NCI-H460 (cell line): ENCODE data around the gene ADGRF4. TPM values are rescaled to one million over a fixed set of nuclear protein-coding genes. Genes with fewer than 3 reads are reported as not detected.
A peak's percentile ranks its signal among the peaks of the same experiment; 100 is the strongest.
"Not testable (repeated sequence)": the region's sequence is repeated elsewhere in the genome, so short reads cannot be mapped to it uniquely, and the experiment has no call there.

ENCODE experiments used
- DNase-seq: peaks from one replicate; pipeline ENCODE4 v3.0.0-alpha.2; 2016; ENCODE audit warnings: low read depth; ENCODE audit errors: extremely low read depth
- total RNA-seq: library from RNA; depleted of rRNA; stranded (reverse); fragments of >200 nt; shearing (Covaris generic); gene quantifications from 2 replicates; pipeline ENCODE4 v1.2.3, GENCODE V29; 2014; rRNA removed

The ADGRF4 gene
- total RNA-seq, 1 experiment from 2014 or later: 0.12 TPM

- peak; percentile 27 for DNase-seq
Observed at GRCh38 chr6:47733879-47734558, 35.6 kb downstream of the ADGRF4 start.

- DNase-seq: no peak
Observed at GRCh38 chr6:47734831-47735481, 36.6 kb downstream of the ADGRF4 start.

GRCh38 chr6:47736083-47736700 is 37.8 kb downstream of the ADGRF4 start:
- no peak for DNase-seq

- no peak for DNase-seq
Observed at GRCh38 chr6:47737406-47737805, 39.0 kb downstream of the ADGRF4 start.

- DNase-seq: no peak
Observed at GRCh38 chr6:47740714-47741113, 42.3 kb downstream of the ADGRF4 start.

- DNase-seq: no peak
Observed at GRCh38 chr6:47741807-47742206, 43.4 kb downstream of the ADGRF4 start.

GRCh38 chr6:47743744-47744143 is 45.4 kb downstream of the ADGRF4 start:
- no peak for DNase-seq

GRCh38 chr6:47745269-47745668 is 46.9 kb downstream of the ADGRF4 start:
- DNase-seq: not testable (repeated sequence)

GRCh38 chr6:47749757-47750156 is 51.4 kb downstream of the ADGRF4 start:
- no peak for DNase-seq

- DNase-seq: no peak
Observed at GRCh38 chr6:47752801-47753200, 54.4 kb downstream of the ADGRF4 start.

GRCh38 chr6:47759364-47759763 is 61.0 kb downstream of the ADGRF4 start:
- DNase-seq: no peak

GRCh38 chr6:47762502-47762901 is 64.1 kb downstream of the ADGRF4 start:
- no peak for DNase-seq

- no peak for DNase-seq
Observed at GRCh38 chr6:47766445-47766844, 68.1 kb downstream of the ADGRF4 start.

GRCh38 chr6:47767102-47767501 is 68.7 kb downstream of the ADGRF4 start:
- DNase-seq: no peak

GRCh38 chr6:47769982-47770381 is 71.6 kb downstream of the ADGRF4 start:
- no peak for DNase-seq

Other genes starting within 250 kb of the ADGRF4 start
- 29.7 and 30.7 TPM in 2 replicates for gene CD2AP, start 220.8 kb upstream of the ADGRF4 start, total RNA-seq
- not detected in 2 replicates for gene OPN5, start 83.5 kb downstream of the ADGRF4 start, total RNA-seq